HG02763 (cell line): ENCODE measurements around the gene NABP2.
"Not testable (repeated sequence)": the region's sequence is repeated elsewhere in the genome, so short reads cannot be mapped to it uniquely, and the experiment has no call there.

Experiments
- ATAC-seq: cut with Tn5 transposase; IDR thresholded peaks from one replicate; pipeline ENCODE4 v1.9.1; 2021; ENCODE audit warnings: mild to moderate bottlenecking, moderate library complexity; ENCODE audit not compliant: unreplicated experiment

Gene NABP2

GRCh38 chr12:56224102-56224701 is at the start of gene NABP2:
Gene NABP2, plus strand, starts transcription at chr12:56224342. Its CDS starts 515 bp downstream, at chr12:56224857.
- ATAC-seq: peak; percentile 65

- no peak for ATAC-seq
Observed at GRCh38 chr12:56178347-56178746, 45.8 kb upstream of the NABP2 start.

GRCh38 chr12:56186957-56187356 is 37.2 kb upstream of the NABP2 start:
- no peak for ATAC-seq

- ATAC-seq: no peak
Observed at GRCh38 chr12:56188131-56188777, 35.9 kb upstream of the NABP2 start.

- ATAC-seq: no peak
Observed at GRCh38 chr12:56188778-56189098, 35.4 kb upstream of the NABP2 start.

- peak; percentile 82 for ATAC-seq
Observed at GRCh38 chr12:56189099-56189917, 34.8 kb upstream of the NABP2 start, which contains the start of gene SMARCC2. Gene SMARCC2, minus strand, starts transcription at chr12:56189483. Its CDS starts 22 bp downstream, at chr12:56189461.

- ATAC-seq: peak; percentile 28
Observed at GRCh38 chr12:56189918-56190694, 34.0 kb upstream of the NABP2 start.

GRCh38 chr12:56190695-56191155 is 33.4 kb upstream of the NABP2 start:
- ATAC-seq: no peak

GRCh38 chr12:56192582-56192981 is 31.6 kb upstream of the NABP2 start:
- ATAC-seq: no peak

GRCh38 chr12:56193025-56193578 is 31.0 kb upstream of the NABP2 start:
- ATAC-seq: no peak

GRCh38 chr12:56196818-56197550 is 27.2 kb upstream of the NABP2 start:
- not testable (repeated sequence) for ATAC-seq

GRCh38 chr12:56197921-56198635 is 26.1 kb upstream of the NABP2 start:
- ATAC-seq: no peak

GRCh38 chr12:56198836-56199235 is 25.3 kb upstream of the NABP2 start:
- no peak for ATAC-seq

GRCh38 chr12:56202366-56202765 is 21.8 kb upstream of the NABP2 start:
- ATAC-seq: no peak

GRCh38 chr12:56202838-56203237 is 21.3 kb upstream of the NABP2 start:
- ATAC-seq: no peak

- ATAC-seq: no peak
Observed at GRCh38 chr12:56204275-56204674, 19.9 kb upstream of the NABP2 start.

- ATAC-seq: no peak
Observed at GRCh38 chr12:56205445-56205844, 18.7 kb upstream of the NABP2 start.

GRCh38 chr12:56206452-56207166 is 17.5 kb upstream of the NABP2 start:
- no peak for ATAC-seq

- no peak for ATAC-seq
Observed at GRCh38 chr12:56208006-56208405, 16.1 kb upstream of the NABP2 start.
